HG02973 (cell line): ENCODE results near the gene SF3A1.

Experiments
- ATAC-seq: cut with Tn5 transposase; IDR thresholded peaks from one replicate; pipeline ENCODE4 v1.9.1; 2021; ENCODE audit warnings: moderate library complexity; ENCODE audit not compliant: unreplicated experiment

SF3A1 gene

GRCh38 chr22:30386960-30387827, 30.5 kb upstream of the SF3A1 start, which contains the start of gene RNF215:
Gene RNF215 (minus strand): TSS chr22:30387411. CDS start chr22:30387313, 98 bp downstream.
- ATAC-seq = peak; percentile 68

GRCh38 chr22:30386608-30386959, 29.9 kb upstream of the SF3A1 start:
- no peak for ATAC-seq

- no peak for ATAC-seq
Measured at GRCh38 chr22:30385942-30386341, 29.2 kb upstream of the SF3A1 start.

DNA sequence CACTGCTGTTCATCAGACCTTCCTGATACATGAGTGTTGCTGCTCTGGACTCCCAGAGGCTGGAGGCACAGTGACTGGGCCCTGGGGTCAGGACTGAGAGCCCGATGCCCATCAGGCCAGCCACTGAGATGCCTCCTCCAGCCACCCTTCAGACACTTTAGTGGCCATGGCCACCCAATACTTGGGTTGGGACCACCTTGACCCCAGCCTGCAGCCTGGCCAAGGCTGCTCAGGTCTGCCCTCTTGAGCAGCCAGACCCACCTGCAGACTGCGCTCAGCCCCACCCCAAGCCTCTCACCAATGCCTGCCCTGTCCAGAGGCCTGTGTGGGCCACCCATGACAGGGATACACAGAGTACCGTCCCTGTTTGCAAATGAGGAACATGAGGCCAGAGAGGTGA, 26.4 kb upstream of the SF3A1 start:
- ATAC-seq = no peak

DNA sequence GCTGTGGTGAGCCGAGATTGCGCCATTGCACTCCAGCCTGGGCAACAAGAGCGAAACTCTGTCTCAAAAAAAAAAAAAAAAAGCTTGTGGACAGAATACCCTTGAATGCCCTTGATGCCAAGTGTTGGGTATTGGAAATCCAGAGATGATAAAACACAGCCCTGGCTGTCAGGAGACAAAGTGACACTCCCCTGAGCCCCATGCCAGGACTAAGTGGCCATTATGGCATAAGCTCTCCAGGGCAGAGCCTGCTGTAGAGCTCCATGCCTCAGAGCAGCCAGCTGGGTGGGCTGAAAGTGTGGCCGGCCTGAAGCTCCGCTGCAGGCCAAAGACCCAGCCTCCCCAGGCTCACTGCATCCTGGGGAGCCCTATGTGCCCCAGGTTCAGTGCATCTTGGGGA, 25.6 kb upstream of the SF3A1 start:
- no peak for ATAC-seq

DNA sequence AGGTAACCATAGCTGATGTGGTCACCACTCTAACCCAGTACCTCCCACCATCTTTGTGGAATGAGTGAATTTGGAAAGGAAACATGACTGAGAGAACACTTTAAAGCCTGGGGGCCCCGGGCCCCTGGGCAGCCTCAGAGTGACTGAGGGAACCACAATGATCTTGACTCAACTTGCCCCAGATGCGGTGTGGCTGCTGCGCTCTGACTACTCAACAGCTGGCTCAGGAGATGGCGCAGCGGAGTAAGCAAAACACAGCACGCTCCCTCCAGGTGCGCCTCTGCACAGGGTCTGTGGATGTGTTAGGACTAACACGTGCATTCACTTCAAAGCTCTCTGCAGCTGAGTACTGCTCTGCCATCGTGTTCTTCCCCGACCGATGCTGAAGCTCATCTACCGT, 24.6 kb upstream of the SF3A1 start:
- no peak for ATAC-seq

DNA sequence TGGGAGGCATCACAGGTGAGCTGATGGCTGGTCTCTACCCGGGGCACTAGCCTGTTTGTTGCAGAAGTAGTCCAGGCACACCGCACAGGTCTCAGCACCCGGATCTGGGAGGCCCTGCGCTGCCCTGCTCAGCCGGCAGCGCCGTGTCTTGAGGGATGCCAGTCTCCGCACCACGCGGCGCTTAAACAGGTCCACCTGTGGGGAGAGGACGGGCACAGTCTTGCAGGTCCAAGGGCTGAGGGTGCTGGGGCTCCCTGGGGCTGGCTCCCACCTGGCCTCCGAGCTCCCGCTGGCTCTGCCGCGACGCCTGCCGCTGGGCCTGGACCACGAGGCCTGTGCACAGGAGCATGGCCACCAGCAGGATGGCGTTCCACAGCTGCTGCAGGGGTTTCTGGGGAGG, 23.3 kb upstream of the SF3A1 start:
- ATAC-seq = no peak

GRCh38 chr22:30375312-30375849, 18.7 kb upstream of the SF3A1 start:
- no peak for ATAC-seq

DNA sequence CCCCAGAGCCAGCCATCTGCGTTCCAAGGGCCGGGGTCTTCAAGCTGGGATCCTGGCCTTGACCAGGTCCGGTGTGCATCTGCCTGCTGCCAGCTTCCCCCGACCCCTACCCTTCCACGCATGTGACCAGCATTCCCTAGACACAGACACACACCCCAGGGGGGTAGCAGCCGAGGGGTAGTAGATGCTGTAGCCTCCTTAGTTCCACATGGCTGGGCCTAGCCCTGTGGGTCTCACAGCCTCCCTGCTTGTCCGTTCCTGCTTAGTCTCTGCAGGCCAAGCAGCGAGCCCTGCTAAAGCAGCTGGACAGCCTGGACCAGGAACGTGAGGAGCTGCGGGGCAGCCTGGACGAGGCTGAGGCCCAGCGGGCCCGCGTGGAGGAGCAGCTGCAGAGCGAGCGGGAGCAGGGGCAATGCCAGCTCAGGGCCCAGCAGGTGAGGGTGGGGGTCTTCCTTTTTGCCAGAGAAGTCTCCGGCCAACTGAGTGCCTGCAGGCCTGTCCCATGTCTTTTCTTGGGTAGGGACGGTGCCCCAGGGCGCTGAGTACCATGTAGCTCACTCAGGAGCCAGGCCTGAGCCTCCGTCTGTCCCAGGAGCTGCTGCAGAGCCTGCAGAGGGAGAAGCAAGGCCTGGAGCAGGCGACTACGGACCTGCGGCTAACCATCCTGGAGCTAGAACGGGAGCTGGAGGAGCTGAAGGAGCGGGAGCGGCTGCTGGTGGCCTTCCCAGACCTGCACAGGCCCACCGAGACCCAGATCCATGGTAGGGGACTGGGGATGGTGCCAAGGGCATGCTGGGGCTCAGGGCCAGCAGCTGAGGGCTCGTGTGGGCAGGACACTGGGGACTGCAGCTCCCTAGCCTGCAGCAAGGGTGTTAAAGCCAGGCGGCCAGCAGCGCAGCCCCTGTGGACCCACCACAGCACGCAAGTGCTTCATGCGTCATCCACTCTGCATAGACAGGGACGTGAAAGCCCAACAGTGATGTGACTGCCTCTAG, 16.9 kb upstream of the SF3A1 start:
- ATAC-seq = no peak

DNA sequence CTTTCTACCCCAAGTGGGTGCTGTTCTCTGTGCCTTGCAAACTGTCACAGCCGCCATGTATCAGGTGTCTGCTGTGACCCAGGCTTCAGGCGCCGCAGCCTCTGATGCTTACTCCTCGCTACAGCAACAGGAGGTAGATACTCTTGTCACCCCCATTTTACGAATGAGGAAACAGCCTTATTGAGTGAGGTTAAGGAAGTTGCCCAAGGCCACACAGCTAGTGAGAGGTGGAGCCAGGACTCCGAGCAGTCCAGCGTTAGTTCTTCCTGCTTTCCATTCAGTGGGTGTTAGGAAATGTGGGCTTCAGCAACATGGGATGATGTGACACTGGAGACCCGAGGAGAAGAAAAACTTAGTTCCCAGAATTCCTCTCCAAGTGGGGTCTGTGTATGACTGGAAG, 16.2 kb upstream of the SF3A1 start:
- no peak for ATAC-seq

- no peak for ATAC-seq
Measured at GRCh38 chr22:30371981-30372380, 15.3 kb upstream of the SF3A1 start.

- ATAC-seq = no peak
Measured at GRCh38 chr22:30371321-30371720, 14.6 kb upstream of the SF3A1 start.

- no peak for ATAC-seq
Measured at GRCh38 chr22:30370641-30371230, 14.0 kb upstream of the SF3A1 start.

DNA sequence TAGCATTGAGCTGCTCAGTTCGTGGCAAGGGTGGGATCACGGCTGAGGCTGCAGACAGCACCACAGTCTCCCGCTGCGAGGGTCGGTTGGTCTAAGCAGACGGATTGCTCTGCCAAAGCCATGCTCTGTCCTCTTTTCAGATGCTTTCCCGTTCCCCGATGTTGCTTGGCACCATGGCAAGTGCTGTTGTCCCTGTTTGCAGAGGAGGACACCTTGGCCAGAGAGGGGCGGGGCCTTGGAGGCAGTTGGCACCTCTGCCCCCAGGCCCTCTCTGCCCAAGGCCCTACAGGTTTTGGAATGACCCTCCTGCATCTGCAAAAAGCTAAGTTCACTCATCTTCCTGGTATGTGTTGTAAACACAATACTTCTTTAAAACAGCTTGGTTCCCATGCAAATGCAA, 11.7 kb upstream of the SF3A1 start:
- no peak for ATAC-seq

DNA sequence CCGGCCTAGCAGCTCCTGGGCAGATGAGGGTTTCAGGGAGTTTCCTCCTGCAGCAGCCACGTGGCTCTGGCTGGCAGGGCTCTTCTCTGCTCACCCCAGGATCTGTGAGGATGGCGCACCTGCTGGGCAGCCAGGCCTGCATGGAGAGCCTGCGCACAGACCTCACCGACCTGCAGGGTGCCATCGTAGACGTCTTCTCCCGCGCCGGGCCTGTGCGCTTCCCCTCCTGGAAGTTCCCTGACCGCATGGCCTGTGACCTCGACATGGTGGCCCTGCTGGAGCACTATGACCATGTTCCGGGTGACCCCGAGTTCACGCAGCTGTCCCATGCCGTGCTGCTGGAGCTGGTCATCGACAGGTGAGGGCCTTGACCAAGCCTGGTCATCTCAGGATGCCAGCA, 9.2 kb upstream of the SF3A1 start:
- ATAC-seq = no peak

DNA sequence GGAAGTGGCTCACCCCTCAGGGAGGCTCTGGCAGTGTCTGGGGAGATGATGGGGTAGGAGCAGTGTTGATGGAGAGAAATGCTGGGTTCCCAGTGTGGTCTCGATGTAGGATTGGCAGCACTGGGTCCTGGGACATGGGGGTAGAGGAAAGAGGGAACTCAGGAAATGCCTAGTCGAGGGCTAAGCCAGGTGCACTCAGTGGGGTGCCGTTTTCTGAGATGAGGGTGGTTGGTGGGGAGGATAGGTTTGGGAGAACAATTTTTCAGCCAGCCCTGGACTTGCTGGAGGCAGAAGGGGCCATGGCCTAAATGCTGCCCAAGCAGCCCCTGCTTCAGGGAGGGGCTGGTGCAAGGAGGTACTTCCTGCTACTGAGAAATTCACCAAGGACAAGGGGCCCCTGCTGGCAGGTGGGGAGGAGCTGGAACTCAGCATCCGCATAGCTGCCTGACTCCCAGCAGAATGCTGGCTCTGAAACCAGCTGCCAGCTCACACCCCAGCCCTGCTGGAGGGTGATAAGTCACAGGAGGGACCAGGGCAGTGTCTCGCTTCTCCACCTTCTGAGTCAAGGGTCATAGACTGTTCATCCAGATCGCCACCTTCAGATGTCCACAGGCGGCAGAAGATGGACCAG, 6.1 kb upstream of the SF3A1 start:
- no peak for ATAC-seq

GRCh38 chr22:30361916-30362650, 5.4 kb upstream of the SF3A1 start:
- ATAC-seq = no peak

- ATAC-seq = no peak
Measured at GRCh38 chr22:30358541-30358940, 1.8 kb upstream of the SF3A1 start.

- no peak for ATAC-seq
Measured at GRCh38 chr22:30357650-30358215, 1.0 kb upstream of the SF3A1 start.

GRCh38 chr22:30357236-30357570, 509 bp upstream of the SF3A1 start:
- no peak for ATAC-seq
